ENCODE results near the gene TRAFD1. TPM values are rescaled to one million over a fixed set of nuclear protein-coding genes. Genes with fewer than 3 reads are reported as not detected.

The TRAFD1 gene
- total and polyA plus RNA-seq, 2 of the 8 experiments (the other 6 are each of a cell fraction or from before 2014, with no cell fraction given): 18.1 to 33.1 TPM

DNA sequence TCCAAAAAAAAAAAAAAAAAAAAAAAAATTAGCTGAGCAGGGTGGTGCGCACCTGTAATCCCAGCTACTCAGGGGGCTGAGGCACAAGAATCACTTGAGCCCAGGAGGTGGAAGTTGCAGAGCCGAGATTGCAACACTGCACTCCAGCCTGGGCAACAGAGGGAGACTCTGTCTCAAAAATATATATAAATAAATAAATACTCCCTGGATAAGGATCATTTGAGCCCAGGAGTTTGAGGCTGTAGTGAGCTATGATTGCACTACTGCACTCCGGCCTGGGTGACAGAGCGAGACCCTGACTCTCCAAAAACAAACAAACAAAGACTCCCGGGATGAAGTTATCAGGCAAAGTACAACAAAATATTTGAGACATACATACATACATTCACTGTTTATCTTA, 13.4 kb upstream of the TRAFD1 start (continued):
- no peak for TF ChIP-seq SIRT6 (IDR thresholded peaks at IDR 0.05; ENCODE audit: low read length)
- no peak for TF ChIP-seq CHD1 (IDR thresholded peaks at IDR 0.05; ENCODE audit: low read depth, low read length)
- no peak for TF ChIP-seq RBBP5 (IDR thresholded peaks at IDR 0.05; ENCODE audit: borderline replicate concordance, low read depth, low read length)
- TF ChIP-seq BRCA1 (IDR thresholded peaks at IDR 0.05; ENCODE audit: low read depth, low read length): no peak
- TF ChIP-seq, protein P1, sequence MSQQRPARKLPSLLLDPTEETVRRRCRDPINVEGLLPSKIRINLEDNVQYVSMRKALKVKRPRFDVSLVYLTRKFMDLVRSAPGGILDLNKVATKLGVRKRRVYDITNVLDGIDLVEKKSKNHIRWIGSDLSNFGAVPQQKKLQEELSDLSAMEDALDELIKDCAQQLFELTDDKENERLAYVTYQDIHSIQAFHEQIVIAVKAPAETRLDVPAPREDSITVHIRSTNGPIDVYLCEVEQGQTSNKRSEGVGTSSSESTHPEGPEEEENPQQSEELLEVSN (IDR thresholded peaks at IDR 0.05): no peak
- no peak for TF ChIP-seq ASH2L (IDR thresholded peaks at IDR 0.05; ENCODE audit: low read length)
- no peak for TF ChIP-seq CEBPB (IDR thresholded peaks at IDR 0.05; ENCODE audit: low read depth, low read length)

All from H1 (cell line).